GM12892 (cell line): Measurements from ENCODE around the gene ALOXE3.

Experiments used
- POLR2A ChIP-seq: IDR thresholded peaks from 2 replicates; pipeline ENCODE4 v1.6.1; 2011; ENCODE audit warnings: low read depth, low read length, control low read depth
- POLR2AphosphoS5 ChIP-seq: IDR thresholded peaks from 2 replicates; pipeline ENCODE4 v1.6.1; 2011; ENCODE audit warnings: low read depth, low read length, control low read depth

DNA sequence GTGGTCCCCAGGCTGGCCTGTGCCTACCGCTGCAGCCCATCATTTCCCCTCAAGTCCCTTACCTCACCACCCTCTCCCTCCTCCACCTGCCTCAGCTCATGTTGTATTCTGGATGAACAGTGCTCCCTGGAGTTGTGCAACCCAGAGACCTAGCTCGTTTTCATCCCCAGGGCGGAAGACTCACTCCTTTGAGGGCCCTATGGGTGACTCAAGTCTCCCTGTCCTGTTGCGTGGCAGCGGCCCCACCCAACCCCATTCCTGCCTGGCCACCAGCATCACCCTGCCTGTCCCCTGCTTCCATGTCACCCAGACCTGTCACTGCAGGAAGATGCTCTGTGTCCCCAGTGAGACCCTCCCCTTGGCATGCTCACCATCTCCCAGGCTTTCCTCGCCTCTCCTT is 34.1 kb downstream of the ALOXE3 start:
- TF ChIP-seq POLR2A (no peak), POLR2AphosphoS5 (no peak)
